HepG2 (cell line): Measurements from ENCODE around the gene TNFSF13B. TPM values are rescaled to one million over a fixed set of nuclear protein-coding genes. Genes with fewer than 3 reads are reported as not detected.

Source experiments
- ATAC-seq: fragments of 200-7000 bp; cut with Tn5 transposase; 3 replicates; pipeline ENCODE4 v1.9.1; 2020; ENCODE audit warnings: mild to moderate bottlenecking, moderate library complexity
- BruUV-seq: library from RNA; stranded (reverse); fragments of 400-500 nt; replicated peaks from 2 replicates; lab custom pipeline; 2021; lab: Mats Ljungman, UMichigan
- CTCF ChIA-PET: fragments of 300-600 bp; formaldehyde crosslinking; extraction: SDS; loops from one replicate; lab custom pipeline; 2021; ENCODE audit warnings: low total read pairs, inconsistent platforms, low intra/inter-chr PET ratio; lab: Yijun Ruan, JAX
- POLR2A ChIA-PET: fragments of 350-600 bp; sonication (Branson Sonifier 250); formaldehyde crosslinking; loops from one replicate; lab custom pipeline; 2020; ENCODE audit warnings: antibody characterized with exemption, inconsistent platforms; lab: Yijun Ruan, JAX
- DNase-seq: peaks from one replicate; pipeline ENCODE4 v3.0.0-alpha.2; 2015; ENCODE audit warnings: low spot score
- FAIRE-seq: peaks from 3 replicates; lab custom pipeline; 2011; peaks lifted over from hg19 to GRCh38; lab: Jason Lieb, UNC
- H2AFZ ChIP-seq: one replicate; pipeline ENCODE4 v1.6.1; 2011; ENCODE audit warnings: low read length, inconsistent platforms
- H3K27ac ChIP-seq: fragments of 300-600 bp; 3 replicates; pipeline ENCODE4 v1.8.0; 2011; ENCODE audit warnings: mixed run types, mild to moderate bottlenecking, mixed read lengths, low read length, inconsistent platforms; ENCODE audit not compliant: insufficient read depth; ENCODE audit errors: extremely low read length
- H3K27me3 ChIP-seq, 2 experiments: fragments of 200-600 bp in 1 of 2; 2 replicates in 1 of 2; 3 replicates in 1 of 2; pipeline versions ENCODE4 v1.6.0 to v1.8.0; 2011; ENCODE audit warnings: low read length in 2 of 2, mild to moderate bottlenecking in 2 of 2, moderate library complexity in 2 of 2, inconsistent platforms in 1 of 2; ENCODE audit not compliant: insufficient read depth in 2 of 2, control insufficient read depth in 1 of 2
- H3K36me3 ChIP-seq, 2 experiments: fragments of 200-600 bp in 1 of 2; replicated peaks in 1 of 2; 2 replicates in 1 of 2; 3 replicates in 1 of 2; pipeline versions ENCODE4 v1.5.1 to v1.8.0; 2011; ENCODE audit warnings: low read length in 2 of 2, inconsistent platforms in 1 of 2; ENCODE audit not compliant: insufficient read depth in 2 of 2, control insufficient read depth in 1 of 2
- H3K4me1 ChIP-seq: 2 replicates; pipeline ENCODE4 v1.5.1; 2012; ENCODE audit warnings: low read length, inconsistent platforms; ENCODE audit not compliant: insufficient read depth
- H3K4me2 ChIP-seq: 2 replicates; pipeline ENCODE4 v1.6.0; 2011; ENCODE audit warnings: low read depth, low read length, inconsistent platforms
- H3K4me3 ChIP-seq, 3 experiments: fragments of 200-600 bp in 1 of 3; sonication (generic), shearing (Covaris generic) in 1 of 3; replicated peaks in 1 of 3; 2 replicates each; pipeline ENCODE4 v1.5.1; 2011 to 2016; ENCODE audit warnings: low read length in 3 of 3, inconsistent platforms in 2 of 3, low read depth in 2 of 3, mild to moderate bottlenecking in 2 of 3, control low read depth in 1 of 3, mixed read lengths in 1 of 3; ENCODE audit not compliant: insufficient read depth in 1 of 3
- H3K79me2 ChIP-seq: one replicate; pipeline ENCODE4 v1.6.1; 2011; ENCODE audit warnings: low read length, inconsistent platforms; ENCODE audit not compliant: insufficient read depth
- H3K9ac ChIP-seq: 2 replicates; pipeline ENCODE4 v1.6.0; 2011; ENCODE audit warnings: mild to moderate bottlenecking, low read depth, low read length, inconsistent platforms; ENCODE audit not compliant: insufficient read depth
- H3K9me3 ChIP-seq: 2 replicates; pipeline ENCODE4 v1.5.1; 2012; ENCODE audit warnings: mild to moderate bottlenecking, low read length
- H4K20me1 ChIP-seq: 2 replicates; pipeline ENCODE4 v1.6.0; 2011; ENCODE audit warnings: inconsistent platforms, mild to moderate bottlenecking, low read length, moderate library complexity; ENCODE audit not compliant: insufficient read depth
- DNMT1 ChIP-seq: sonication (generic); formaldehyde crosslinking; IDR thresholded peaks from 2 replicates; pipeline ENCODE4 v1.5.1; 2020; ENCODE audit warnings: mild to moderate bottlenecking, missing genetic modification reagents
- ELF1 ChIP-seq: sonication (generic); formaldehyde crosslinking; IDR thresholded peaks from 2 replicates; pipeline ENCODE4 v1.4.0; 2020; ENCODE audit warnings: missing genetic modification reagents
- FOXA1 ChIP-seq, 2 experiments: fragments of 450-650 bp in 1 of 2; sonication (generic) in 1 of 2; formaldehyde crosslinking in 1 of 2; IDR thresholded peaks; 2 replicates each; pipeline versions ENCODE4 v1.4.0 to v1.6.1; 2016 to 2020; ENCODE audit warnings: missing genetic modification reagents in 1 of 2
- FOXA3 ChIP-seq: IDR thresholded peaks from 2 replicates; pipeline ENCODE4 v1.6.1; 2016; ENCODE audit warnings: missing genetic modification reagents, missing compliant biosample characterization
- GABPA ChIP-seq, 2 experiments: IDR thresholded peaks; 2 replicates each; pipeline ENCODE4 v1.6.1; 2011 to 2016; ENCODE audit warnings: low read depth in 2 of 2, low read length in 1 of 2, missing biosample characterization in 1 of 2, missing genetic modification characterization in 1 of 2
- GABPB1 ChIP-seq: IDR thresholded peaks from 2 replicates; pipeline ENCODE4 v1.6.1; 2016; ENCODE audit warnings: mild to moderate bottlenecking, missing genetic modification reagents, moderate library complexity, missing compliant biosample characterization
- HNRNPL ChIP-seq: fragments of 200-400 bp; formaldehyde crosslinking; IDR thresholded peaks from 2 replicates; pipeline ENCODE4 v1.6.1; 2017; ENCODE audit warnings: mild to moderate bottlenecking, low read depth, low read length
- KDM5A ChIP-seq: fragments of 200-600 bp; sonication (generic); IDR thresholded peaks from 2 replicates; pipeline ENCODE4 v1.7.0; 2018; ENCODE audit warnings: antibody characterized with exemption, mild to moderate bottlenecking, low read length, borderline replicate concordance
- NCOA5 ChIP-seq: sonication (generic); formaldehyde crosslinking; IDR thresholded peaks from 2 replicates; pipeline ENCODE4 v1.4.0; 2020; ENCODE audit warnings: missing genetic modification reagents
- PHF5A ChIP-seq: IDR thresholded peaks from one replicate; pipeline ENCODE4 v1.6.1; 2018; ENCODE audit warnings: low read depth, missing genetic modification reagents; ENCODE audit not compliant: unreplicated experiment
- PPARG ChIP-seq: conservative IDR thresholded peaks from 2 replicates; pipeline ENCODE4 v1.6.1; 2016; ENCODE audit warnings: missing biosample characterization, missing genetic modification reagents
- SMAD9 ChIP-seq: sonication (generic); formaldehyde crosslinking; IDR thresholded peaks from 2 replicates; pipeline ENCODE4 v1.5.1; 2020; ENCODE audit warnings: mild to moderate bottlenecking, missing genetic modification reagents
- SYNCRIP ChIP-seq: fragments of 200-400 bp; formaldehyde crosslinking; IDR thresholded peaks from 2 replicates; pipeline ENCODE4 v1.6.1; 2018; ENCODE audit warnings: mild to moderate bottlenecking, low read depth, low read length; ENCODE audit not compliant: insufficient read depth
- THYN1 ChIP-seq: sonication (generic); formaldehyde crosslinking; IDR thresholded peaks from 2 replicates; pipeline ENCODE4 v1.8.1; 2023; ENCODE audit warnings: low read depth, mild to moderate bottlenecking, moderate library complexity, missing genetic modification reagents, borderline replicate concordance
- ZNF543 ChIP-seq: sonication (generic); formaldehyde crosslinking; IDR thresholded peaks from 2 replicates; pipeline ENCODE4 v1.4.0; 2020; ENCODE audit warnings: mild to moderate bottlenecking, missing genetic modification reagents
- WGBS: methylation state at CpG from one replicate; pipeline ENCODE4 v1.1.6; 2017; ENCODE audit warnings: low lambda C conversion rate; 5-methylcytosine and 5-hydroxymethylcytosine counted together
- in situ Hi-C: cut with HindIII; loops from 2 replicates; pipeline ENCODE4 v1.10.0; 2017; ENCODE audit warnings: low pct_unique_long_range_greater_than_20kb; ENCODE audit not compliant: extremely low pct_ligation_motif_present
- intact Hi-C: fragments of 100-400 bp; cut with micrococcal nuclease; formaldehyde crosslinking; loops from one replicate; pipeline ENCODE4 v1.10.0; 2022; ENCODE audit not compliant: unreplicated experiment
- polyA plus RNA-seq, 8 experiments: library from polyadenylated mRNA; depleted of rRNA in 3 of 8; stranded (reverse) in 7 of 8; unstranded in 1 of 8; fragments of >200 nt; fragmentation: Illumina TruSeq in 4 of 8; extraction: Trizol in 4 of 8; gene quantifications; 2 replicates each; pipeline versions ENCODE4 v1.2.1 to v1.2.3, GENCODE V29; 2011 to 2016; ENCODE audit warnings: low read depth in 4 of 8, missing spikeins in 1 of 8, mixed read lengths in 1 of 8; ENCODE audit not compliant: insufficient read depth in 1 of 8
- total RNA-seq, 5 experiments: library from RNA; depleted of rRNA; stranded (reverse); fragments of >200 nt; fragmentation: Illumina TruSeq; extraction: Trizol; gene quantifications; 2 replicates each; pipeline ENCODE4 v1.2.3, GENCODE V29; 2016; ENCODE audit warnings: low read depth in 1 of 5
- TF ChIP-seq, protein P1 (sequence below): fragments of 450-650 bp; IDR thresholded peaks from 2 replicates; pipeline ENCODE4 v1.6.1; 2017
- TF ChIP-seq, protein P2 (sequence below), 2 experiments: sonication (generic) in 1 of 2; formaldehyde crosslinking in 1 of 2; IDR thresholded peaks; 2 replicates each; pipeline versions ENCODE4 v1.4.0 to v1.6.1; 2016 to 2020; ENCODE audit warnings: borderline replicate concordance in 1 of 2, low read depth in 1 of 2, mild to moderate bottlenecking in 1 of 2, missing genetic modification reagents in 1 of 2
- TF ChIP-seq, protein P3 (sequence below): sonication (generic); formaldehyde crosslinking; IDR thresholded peaks from 2 replicates; pipeline ENCODE4 v1.8.0; 2022; ENCODE audit warnings: mild to moderate bottlenecking, missing genetic modification reagents, moderate library complexity

Gene TNFSF13B
- total and polyA plus RNA-seq, 2 of the 13 experiments (the other 11 are each of a cell fraction or from before 2014, with no cell fraction given) = 0.13 to 0.20 TPM

DNA sequence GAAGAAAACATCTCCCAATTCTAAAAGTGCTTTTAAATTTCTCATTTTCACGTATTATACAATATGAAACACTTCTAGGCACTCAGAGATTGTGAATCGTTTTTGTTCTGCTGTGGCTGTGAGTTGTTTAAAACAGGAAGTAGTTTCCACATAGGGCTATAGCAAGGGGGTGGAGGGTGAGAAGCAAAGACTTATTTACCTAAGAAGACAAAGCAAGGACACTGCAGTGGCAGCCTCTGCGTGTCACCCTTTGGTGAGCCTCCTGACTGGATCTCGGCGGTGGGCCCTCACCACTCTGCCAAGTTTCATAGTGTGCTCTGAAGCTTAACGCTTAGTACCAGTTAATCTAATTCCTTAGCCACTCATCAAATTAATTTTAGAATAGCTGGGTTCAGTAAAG lies 56.8 kb downstream of the TNFSF13B start:
- no peak overlapping the region for H3K9ac ChIP-seq
- H3K4me2 ChIP-seq = no peak overlapping the region
- FAIRE-seq (no peak), ATAC-seq (peak; percentile 79), DNase-seq (peak; percentile 13)
- H4K20me1 ChIP-seq = no peaks in the 10 kb centered on the region
- H3K79me2 ChIP-seq = no peaks in the 10 kb centered on the region
- H2AFZ ChIP-seq = no peak overlapping the region
- H3K27me3 ChIP-seq = no peaks in the 10 kb centered on the region; a peak in 1 of 5 replicates
- CTCF ChIA-PET = no interaction called here
- intact Hi-C loops (no loop called here), in situ Hi-C loops (loop anchor here (5.0 kb wide), 1 partner anchor 566 kb away; no protein-coding TSS in a partner anchor)
- POLR2A ChIA-PET = no interaction called here
- no peaks in the 10 kb centered on the region for H3K36me3 ChIP-seq
- H3K9me3 ChIP-seq = no peaks in the 10 kb centered on the region
- no peak overlapping the region for H3K27ac ChIP-seq
- 0% methylated on average over 4 of the region's 6 CpGs for WGBS
- no peak overlapping the region for H3K4me3 ChIP-seq
- no peak for TF ChIP-seq SMAD9 (CRISPR knock-in tag)
- 0 out of 2 replicates have a peak, but pooled peaks have one; percentile 19 for TF ChIP-seq ELF1
- TF ChIP-seq NCOA5 (CRISPR knock-in tag) = no peak
- TF ChIP-seq, protein P1, sequence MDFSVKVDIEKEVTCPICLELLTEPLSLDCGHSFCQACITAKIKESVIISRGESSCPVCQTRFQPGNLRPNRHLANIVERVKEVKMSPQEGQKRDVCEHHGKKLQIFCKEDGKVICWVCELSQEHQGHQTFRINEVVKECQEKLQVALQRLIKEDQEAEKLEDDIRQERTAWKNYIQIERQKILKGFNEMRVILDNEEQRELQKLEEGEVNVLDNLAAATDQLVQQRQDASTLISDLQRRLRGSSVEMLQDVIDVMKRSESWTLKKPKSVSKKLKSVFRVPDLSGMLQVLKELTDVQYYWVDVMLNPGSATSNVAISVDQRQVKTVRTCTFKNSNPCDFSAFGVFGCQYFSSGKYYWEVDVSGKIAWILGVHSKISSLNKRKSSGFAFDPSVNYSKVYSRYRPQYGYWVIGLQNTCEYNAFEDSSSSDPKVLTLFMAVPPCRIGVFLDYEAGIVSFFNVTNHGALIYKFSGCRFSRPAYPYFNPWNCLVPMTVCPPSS = no peak
- no peak for TF ChIP-seq THYN1
- TF ChIP-seq FOXA3 (CRISPR knock-in tag) = peak; percentile 42; the same call in 1 of the 2 replicates
- no peak for TF ChIP-seq SYNCRIP
- TF ChIP-seq GABPB1 = peak; percentile 37; the same call in 1 of the 2 replicates
- TF ChIP-seq, protein P2, sequence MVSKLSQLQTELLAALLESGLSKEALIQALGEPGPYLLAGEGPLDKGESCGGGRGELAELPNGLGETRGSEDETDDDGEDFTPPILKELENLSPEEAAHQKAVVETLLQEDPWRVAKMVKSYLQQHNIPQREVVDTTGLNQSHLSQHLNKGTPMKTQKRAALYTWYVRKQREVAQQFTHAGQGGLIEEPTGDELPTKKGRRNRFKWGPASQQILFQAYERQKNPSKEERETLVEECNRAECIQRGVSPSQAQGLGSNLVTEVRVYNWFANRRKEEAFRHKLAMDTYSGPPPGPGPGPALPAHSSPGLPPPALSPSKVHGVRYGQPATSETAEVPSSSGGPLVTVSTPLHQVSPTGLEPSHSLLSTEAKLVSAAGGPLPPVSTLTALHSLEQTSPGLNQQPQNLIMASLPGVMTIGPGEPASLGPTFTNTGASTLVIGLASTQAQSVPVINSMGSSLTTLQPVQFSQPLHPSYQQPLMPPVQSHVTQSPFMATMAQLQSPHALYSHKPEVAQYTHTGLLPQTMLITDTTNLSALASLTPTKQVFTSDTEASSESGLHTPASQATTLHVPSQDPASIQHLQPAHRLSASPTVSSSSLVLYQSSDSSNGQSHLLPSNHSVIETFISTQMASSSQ (IDR thresholded peaks at IDR 0.05; ENCODE audit: low read depth) = no peak
- TF ChIP-seq, protein P2 (CRISPR knock-in tag; IDR thresholded peaks at IDR 0.05; ENCODE audit: borderline replicate concordance) = no peak
- TF ChIP-seq DNMT1 (CRISPR knock-in tag) = no peak
- TF ChIP-seq PHF5A (CRISPR knock-in tag) = no peak
- no peak for TF ChIP-seq KDM5A
- TF ChIP-seq ZNF543 (CRISPR knock-in tag) = no peak
- TF ChIP-seq PPARG (CRISPR knock-in tag) = no peak
- no peak for TF ChIP-seq FOXA1 (IDR thresholded peaks at IDR 0.05)
- 0 out of 2 replicates have a peak, but pooled peaks have one; percentile 35 for TF ChIP-seq FOXA1 (CRISPR knock-in tag; IDR thresholded peaks at IDR 0.05)
- TF ChIP-seq HNRNPL = no peak
- no peak for TF ChIP-seq GABPA (IDR thresholded peaks at IDR 0.05; ENCODE audit: low read depth, low read length)
- peak; percentile 43; the same call in 1 of the 2 replicates for TF ChIP-seq GABPA (CRISPR knock-in tag; IDR thresholded peaks at IDR 0.05; ENCODE audit: low read depth)
- TF ChIP-seq, protein P3, sequence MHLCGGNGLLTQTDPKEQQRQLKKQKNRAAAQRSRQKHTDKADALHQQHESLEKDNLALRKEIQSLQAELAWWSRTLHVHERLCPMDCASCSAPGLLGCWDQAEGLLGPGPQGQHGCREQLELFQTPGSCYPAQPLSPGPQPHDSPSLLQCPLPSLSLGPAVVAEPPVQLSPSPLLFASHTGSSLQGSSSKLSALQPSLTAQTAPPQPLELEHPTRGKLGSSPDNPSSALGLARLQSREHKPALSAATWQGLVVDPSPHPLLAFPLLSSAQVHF (CRISPR knock-in tag) = no peak
- no TSS peak for BruUV-seq
- H3K4me1 ChIP-seq = no peaks in the 10 kb centered on the region
